Regular cardiac myocyte (primary cell): ENCODE results near the gene LRRC36. TPM values are rescaled to one million over a fixed set of nuclear protein-coding genes. Genes with fewer than 3 reads are reported as not detected.

Experiments used
- total RNA-seq: library from RNA; depleted of rRNA; stranded (reverse); fragments of >200 nt; gene quantifications from 2 replicates; pipeline ENCODE4 v1.2.3, GENCODE V29; 2014

The LRRC36 gene
- total RNA-seq = 0.28 TPM in 1 of 2 replicates, not detected in the other

GRCh38 chr16:67326472-67327309 is at the start of gene LRRC36, which contains the start of gene KCTD19:
LRRC36 (plus strand) TSS chr16:67326815; CDS start chr16:67326863, 48 bp downstream.
KCTD19 (minus strand) TSS chr16:67326741; CDS start chr16:67326707, 34 bp downstream.

GRCh38 chr16:67279296-67280089 is 47.1 kb upstream of the LRRC36 start, which contains the start of gene PLEKHG4:
PLEKHG4 (plus strand) TSS chr16:67279532; CDS start chr16:67280045, 513 bp downstream.

GRCh38 chr16:67393111-67393787 is 66.6 kb downstream of the LRRC36 start, which contains the start of gene TPPP3:
TPPP3 (minus strand) TSS chr16:67393498; CDS start chr16:67391111, 2,387 bp downstream.

GRCh38 chr16:67415872-67416793 is 89.5 kb downstream of the LRRC36 start, which contains the start of gene ZDHHC1:
ZDHHC1 (minus strand) TSS chr16:67416477; CDS start chr16:67407775, 8,702 bp downstream.

GRCh38 chr16:67430977-67431774 is 104.6 kb downstream of the LRRC36 start, which contains the start of gene HSD11B2:
HSD11B2 (plus strand) TSS chr16:67431121; CDS start chr16:67431249, 128 bp downstream.

Other genes starting within 250 kb of the LRRC36 start
- gene PHAF1, start 216.9 kb upstream of the LRRC36 start, total RNA-seq = 8.2 and 11.1 TPM in 2 replicates
- gene B3GNT9, start 175.8 kb upstream of the LRRC36 start, total RNA-seq = 27.4 and 42.3 TPM in 2 replicates
- gene TRADD, start 166.9 kb upstream of the LRRC36 start, total RNA-seq = 15.7 and 22.8 TPM in 2 replicates
- 5.9 and 12.4 TPM in 2 replicates for gene FBXL8, start 166.9 kb upstream of the LRRC36 start, total RNA-seq
- 0.58 and 12.1 TPM in 2 replicates for gene HSF4, start 162.1 kb upstream of the LRRC36 start, total RNA-seq
- 11.1 and 20.6 TPM in 2 replicates for gene NOL3, start 156.3 kb upstream of the LRRC36 start, total RNA-seq
- gene MATCAP1, start 142.9 kb upstream of the LRRC36 start, total RNA-seq = 10.7 and 17.3 TPM in 2 replicates
- under 0.01 and 0.56 TPM in 2 replicates for gene EXOC3L1, start 136.7 kb upstream of the LRRC36 start, total RNA-seq
- 37.8 and 66.9 TPM in 2 replicates for gene E2F4, start 134.7 kb upstream of the LRRC36 start, total RNA-seq
- 0.28 and 0.38 TPM in 2 replicates for gene ELMO3, start 127.7 kb upstream of the LRRC36 start, total RNA-seq
- 40.6 and 70.5 TPM in 2 replicates for gene TMEM208, start 99.7 kb upstream of the LRRC36 start, total RNA-seq
- gene FHOD1, start 79.3 kb upstream of the LRRC36 start, total RNA-seq = 11.8 and 26.1 TPM in 2 replicates
- 1.2 and 2.3 TPM in 2 replicates for gene SLC9A5, start 77.8 kb upstream of the LRRC36 start, total RNA-seq
- gene PLEKHG4, start 47.3 kb upstream of the LRRC36 start, total RNA-seq = 5.6 and 10.2 TPM in 2 replicates
- under 0.01 TPM in 1 of 2 replicates, not detected in the other for gene KCTD19, start 74 bp upstream of the LRRC36 start, total RNA-seq
- 0.28 and 0.77 TPM in 2 replicates for gene TPPP3, start 66.7 kb downstream of the LRRC36 start, total RNA-seq
- gene ZDHHC1, start 89.7 kb downstream of the LRRC36 start, total RNA-seq = 1.7 and 5.4 TPM in 2 replicates
- gene HSD11B2, start 104.3 kb downstream of the LRRC36 start, total RNA-seq = not detected in 2 replicates
- 115 and 124 TPM in 2 replicates for gene ATP6V0D1, start 154.3 kb downstream of the LRRC36 start, total RNA-seq
- not detected in 2 replicates for gene AGRP, start 156.7 kb downstream of the LRRC36 start, total RNA-seq
- 21.5 and 28.8 TPM in 2 replicates for gene RIPOR1, start 202.0 kb downstream of the LRRC36 start, total RNA-seq
- gene CTCF, start 235.7 kb downstream of the LRRC36 start, total RNA-seq = 16.3 and 33.7 TPM in 2 replicates